Panc1 (cell line): ENCODE measurements around the gene CHRDL1. TPM values are rescaled to one million over a fixed set of nuclear protein-coding genes. Genes with fewer than 3 reads are reported as not detected.

Experiments
- ATAC-seq: fragments of 200-7000 bp; cut with Tn5 transposase; 2 replicates; pipeline ENCODE4 v1.9.1; 2020; ENCODE audit warnings: mild to moderate bottlenecking, moderate library complexity
- BruUV-seq: library from RNA; stranded (reverse); fragments of 400-500 nt; replicated peaks from 2 replicates; lab custom pipeline; 2021; lab: Mats Ljungman, UMichigan
- CTCF ChIA-PET: fragments of 300-600 bp; sonication (Branson Sonifier 250); formaldehyde crosslinking; loops from one replicate; lab custom pipeline; 2022; ENCODE audit warnings: antibody characterized with exemption; lab: Charles Lee
- POLR2A ChIA-PET: fragments of 300-600 bp; sonication (Branson Sonifier 250); formaldehyde crosslinking; loops from one replicate; lab custom pipeline; 2022; ENCODE audit warnings: antibody characterized with exemption; lab: Charles Lee
- DNase-seq: peaks from one replicate; pipeline ENCODE4 v3.0.0-alpha.2; 2010; ENCODE audit warnings: low read depth, low spot score
- H3K27ac ChIP-seq: 2 replicates; pipeline ENCODE4 v1.5.1; 2011; ENCODE audit warnings: mild to moderate bottlenecking, low read length, inconsistent platforms
- H3K27me3 ChIP-seq: fragments of 200-500 bp; sonication (Bioruptor generic); 2 replicates; pipeline ENCODE4 v1.6.0; 2014; ENCODE audit warnings: low read length, inconsistent platforms; ENCODE audit not compliant: control insufficient read depth, insufficient read depth
- H3K36me3 ChIP-seq: fragments of 200-500 bp; sonication (Bioruptor generic); 2 replicates; pipeline ENCODE4 v1.5.1; 2014; ENCODE audit warnings: inconsistent platforms, mild to moderate bottlenecking, low read length, moderate library complexity; ENCODE audit not compliant: control insufficient read depth, insufficient read depth
- H3K4me1 ChIP-seq: 2 replicates; pipeline ENCODE4 v1.5.1; 2011; ENCODE audit warnings: inconsistent platforms, mild to moderate bottlenecking, low read length, moderate library complexity; ENCODE audit not compliant: control insufficient read depth, insufficient read depth
- H3K4me3 ChIP-seq, 2 experiments: 2 replicates each; pipeline ENCODE4 v1.5.1; 2011 to 2012; ENCODE audit warnings: low read depth in 2 of 2, low read length in 2 of 2, mild to moderate bottlenecking in 2 of 2, inconsistent platforms in 1 of 2, moderate library complexity in 1 of 2
- H3K9me3 ChIP-seq: fragments of 200-500 bp; sonication (Bioruptor generic); 2 replicates; pipeline ENCODE4 v1.5.1; 2014; ENCODE audit warnings: low read depth, mild to moderate bottlenecking, inconsistent platforms, low read length, moderate library complexity; ENCODE audit not compliant: control insufficient read depth, insufficient read depth
- CTCF ChIP-seq: fragments of 450-650 bp; IDR thresholded peaks from 2 replicates; pipeline ENCODE4 v1.5.1; 2017; ENCODE audit warnings: mild to moderate bottlenecking
- POLR2AphosphoS5 ChIP-seq: IDR thresholded peaks from 2 replicates; pipeline ENCODE4 v1.6.1; 2012; ENCODE audit warnings: mild to moderate bottlenecking, low read depth, low read length, moderate library complexity
- REST ChIP-seq, 2 experiments: IDR thresholded peaks; 2 replicates each; pipeline ENCODE4 v1.6.1; 2011 to 2012; ENCODE audit warnings: low read depth in 2 of 2, control low read depth in 1 of 2, low read length in 1 of 2, mild to moderate bottlenecking in 1 of 2, moderate library complexity in 1 of 2; ENCODE audit not compliant: insufficient read depth in 1 of 2
- SIN3A ChIP-seq: IDR thresholded peaks from 2 replicates; pipeline ENCODE4 v1.6.1; 2012; ENCODE audit warnings: low read depth, mild to moderate bottlenecking, low read length, moderate library complexity, borderline replicate concordance; ENCODE audit not compliant: insufficient read depth
- TCF7L2 ChIP-seq: IDR thresholded peaks from 2 replicates; pipeline ENCODE4 v1.6.1; 2011; ENCODE audit warnings: mild to moderate bottlenecking, low read depth, low read length, inconsistent platforms
- in situ Hi-C: cut with HindIII; loops from 2 replicates; pipeline ENCODE4 v1.10.0; 2016; ENCODE audit warnings: low sequenced_read_pairs, low pct_unique_long_range_greater_than_20kb
- intact Hi-C: fragments of 100-400 bp; cut with micrococcal nuclease; formaldehyde crosslinking; loops from one replicate; pipeline ENCODE4 v1.10.0; 2022; ENCODE audit not compliant: unreplicated experiment
- total RNA-seq: library from RNA; stranded (reverse); gene quantifications from one replicate; pipeline ENCODE4 v1.2.1, GENCODE V29; 2021; ENCODE audit not compliant: unreplicated experiment

The CHRDL1 gene
- total RNA-seq, 1 experiment from 2014 or later: 0.08 TPM

- Histone ChIP-seq H3K4me1 (no peaks in the 10 kb centered on the region), H3K36me3 (no peaks in the 10 kb centered on the region), H3K9me3 (no peaks in the 10 kb centered on the region), H3K27me3 (no peaks in the 10 kb centered on the region), H3K4me3 (no peak overlapping the region), H3K27ac (no peak overlapping the region)
- intact Hi-C loops: no loop called here
- DNase-seq: no peak
- ChIA-PET CTCF (no interaction called here), POLR2A (no interaction called here)
- in situ Hi-C loops: no loop called here
- BruUV-seq: no TSS peak
- ATAC-seq: no peak
- TF ChIP-seq REST (IDR thresholded peaks at IDR 0.05; ENCODE audit: insufficient read depth in 1 of 2, low read depth in 2 of 2, low read length in 1 of 2) (no peak), POLR2AphosphoS5 (no peak), SIN3A (no peak), CTCF (no peak), TCF7L2 (no peak)
These were observed 149.2 kb downstream of the CHRDL1 start for GRCh38 chrX:110646386-110646785.
